ENCODE results near the gene PLLP.
"Not testable (repeated sequence)": the region's sequence is repeated elsewhere in the genome, so short reads cannot be mapped to it uniquely, and the experiment has no call there.

Gene PLLP

DNA sequence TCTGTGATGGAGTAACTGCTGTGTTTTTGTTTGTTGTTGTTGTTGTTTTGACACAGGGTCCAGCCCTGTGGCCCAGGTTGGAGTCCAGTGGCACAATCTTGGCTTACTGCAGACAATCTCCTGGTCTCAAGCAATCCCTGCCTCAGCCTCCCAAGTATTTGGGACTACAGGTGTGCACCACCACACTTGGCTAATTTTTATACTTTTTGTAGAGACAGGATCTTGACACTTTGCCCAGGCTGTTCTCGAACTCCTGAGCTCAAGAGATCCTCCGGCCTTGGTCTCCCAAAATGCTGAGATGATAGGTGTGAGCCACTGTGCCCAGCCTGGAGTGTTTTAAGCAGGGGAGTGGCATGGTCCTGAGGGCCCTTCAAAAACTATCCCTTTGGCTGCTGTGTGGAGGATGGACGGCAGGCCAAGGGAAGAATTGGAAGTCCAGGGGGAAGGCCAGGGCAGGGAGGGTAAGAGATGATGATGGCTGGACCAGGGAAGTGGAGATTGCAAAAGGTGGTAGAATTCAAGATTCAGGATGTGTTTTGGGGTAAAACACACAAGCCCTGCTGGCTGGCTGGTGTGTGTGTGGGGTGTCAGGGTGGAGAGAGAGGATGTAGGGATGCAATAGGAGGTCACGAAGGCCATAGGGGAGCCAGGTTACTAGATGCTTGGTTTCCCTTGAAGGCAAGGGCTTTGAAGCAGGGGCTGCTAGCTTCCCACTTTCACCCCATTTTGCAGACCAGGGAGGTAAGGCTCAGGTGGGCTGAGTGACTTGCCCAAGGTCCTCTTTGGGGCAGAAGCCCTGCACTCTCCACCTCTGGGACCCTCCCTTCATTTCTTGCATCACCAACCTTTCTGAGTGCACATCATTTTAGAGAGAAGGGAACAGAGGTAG is 18.8 kb upstream of the PLLP start:
- DNase-seq (ENCODE audit: low read depth): no peak

DNA sequence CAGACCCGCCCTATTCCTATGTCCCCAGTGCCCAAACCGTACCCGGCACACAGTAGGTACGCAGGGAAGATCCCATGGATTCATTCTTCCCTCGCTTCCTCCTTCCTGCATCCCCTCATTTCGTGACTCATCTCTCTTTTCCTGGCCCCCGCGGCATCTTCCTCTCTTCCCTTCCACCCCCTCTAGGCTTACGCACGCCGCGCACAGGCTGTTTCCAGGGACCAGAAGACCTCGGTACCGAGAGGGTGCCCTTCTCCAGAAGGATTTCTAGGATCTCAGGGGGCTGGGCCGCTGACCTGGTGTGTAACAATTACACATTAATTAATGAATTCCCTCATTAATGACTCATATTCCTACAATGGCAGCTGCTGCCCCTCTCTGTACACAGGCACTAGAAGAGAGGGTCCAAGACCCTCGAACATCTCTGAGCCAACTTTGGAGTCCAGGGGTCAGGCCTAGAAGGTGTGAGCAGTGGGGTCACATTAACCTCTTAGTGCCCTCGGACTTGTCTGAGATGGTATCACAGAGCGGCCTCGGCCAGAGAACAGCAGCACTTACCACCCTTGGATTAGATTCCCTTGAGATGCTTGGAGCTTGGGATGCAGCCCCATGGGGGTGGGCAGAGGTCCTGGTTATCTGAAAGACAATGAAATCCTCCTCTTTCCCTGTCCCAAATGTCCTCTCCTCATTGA is 16.8 kb upstream of the PLLP start:
- no peak for DNase-seq (ENCODE audit: low read depth)

DNA sequence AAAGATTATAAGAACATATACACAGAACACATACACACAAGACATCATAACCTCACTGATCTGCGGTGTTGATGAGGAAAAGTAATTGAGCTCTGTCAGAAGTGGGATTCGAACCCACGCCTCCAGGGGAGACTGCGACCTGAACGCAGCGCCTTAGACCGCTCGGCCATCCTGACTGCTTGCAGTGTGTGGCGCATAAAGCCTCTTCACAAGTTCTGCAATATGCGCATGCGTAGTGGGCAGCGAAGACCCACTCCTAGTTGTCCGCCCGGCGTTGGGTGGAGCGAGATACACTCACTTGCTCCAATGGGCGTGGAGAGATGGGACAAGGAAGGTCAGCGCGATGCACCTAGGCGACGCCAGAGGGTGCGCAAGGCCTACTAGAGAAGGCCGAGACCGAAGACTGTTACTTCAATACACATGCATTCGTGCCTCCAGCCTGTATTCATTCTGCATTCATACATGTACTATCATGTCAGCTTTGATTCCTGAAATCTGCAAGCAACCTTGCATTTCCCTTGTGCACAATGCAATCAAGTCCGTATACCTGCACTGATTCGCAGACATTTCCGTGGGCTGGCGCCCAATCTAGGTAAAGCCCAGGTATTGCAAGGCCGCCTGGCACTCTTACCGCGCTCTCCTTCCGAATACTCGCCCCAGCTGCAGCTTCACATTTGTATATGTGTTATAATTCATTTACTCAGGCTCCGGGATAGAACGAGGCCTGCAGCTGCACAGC is 16.1 kb upstream of the PLLP start:
- peak; percentile 97 for DNase-seq (ENCODE audit: low read depth)

DNA sequence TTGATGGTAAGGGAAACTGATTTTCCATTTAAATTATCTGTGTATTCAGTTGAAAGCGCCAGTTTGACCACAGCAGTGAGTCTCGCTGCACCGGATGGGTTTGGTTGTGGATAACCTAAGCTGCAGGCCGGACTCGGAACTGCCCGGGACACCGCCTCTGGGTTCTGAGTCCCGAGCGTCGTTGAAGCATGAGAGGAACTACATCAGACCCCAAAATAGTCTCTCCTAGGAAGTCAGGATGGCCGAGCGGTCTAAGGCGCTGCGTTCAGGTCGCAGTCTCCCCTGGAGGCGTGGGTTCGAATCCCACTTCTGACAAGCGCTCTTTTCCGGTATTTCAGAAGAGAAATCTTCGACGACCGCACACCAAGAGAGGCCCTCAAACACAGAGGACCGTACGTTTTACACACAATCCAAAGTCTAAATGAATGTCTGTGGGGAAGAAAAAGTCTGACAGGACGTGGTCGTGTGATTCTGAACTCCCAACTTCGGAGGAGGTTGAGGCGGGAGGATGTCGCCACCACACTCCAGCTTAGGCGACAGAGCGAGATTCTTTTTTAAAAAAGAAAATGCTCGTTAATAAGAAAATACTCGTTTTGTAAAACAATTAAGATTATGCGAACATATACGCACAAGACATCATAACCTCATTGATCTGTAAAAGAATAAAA is 15.4 kb upstream of the PLLP start:
- DNase-seq (ENCODE audit: low read depth): peak; percentile 64

DNA sequence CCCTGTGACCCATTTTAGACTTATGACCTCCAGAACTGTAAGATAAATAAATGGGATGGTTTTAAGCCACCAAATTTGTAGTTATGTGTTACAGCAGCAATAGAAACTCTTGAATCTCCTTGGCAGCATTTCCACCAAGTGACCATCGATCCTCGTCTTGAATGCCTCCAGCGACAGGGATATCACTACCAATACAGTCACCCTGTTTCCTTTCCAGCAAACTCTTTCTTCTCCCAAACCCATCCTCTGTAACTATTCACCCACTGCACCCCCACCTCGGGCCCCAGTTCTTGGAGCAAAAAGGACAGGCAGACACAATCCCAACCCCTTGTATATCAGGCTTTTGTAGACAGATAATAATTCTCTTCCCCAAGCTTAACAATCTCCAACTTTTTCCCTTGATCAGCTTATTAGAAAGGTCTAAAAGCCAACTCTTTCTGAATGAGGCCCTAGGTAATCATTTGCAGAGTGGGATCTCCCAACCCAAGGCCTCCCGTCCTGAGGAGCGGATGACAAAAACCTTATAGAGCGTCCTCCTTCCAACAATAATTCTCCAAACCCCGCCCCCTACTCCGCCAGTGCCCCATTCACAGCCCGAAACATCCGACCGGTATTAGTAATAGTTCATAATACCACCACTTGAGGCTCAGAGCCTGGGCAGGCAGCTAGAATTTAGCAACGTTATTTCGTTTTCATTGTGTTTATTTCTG is 14.7 kb upstream of the PLLP start:
- no peak for DNase-seq (ENCODE audit: low read depth)

DNA sequence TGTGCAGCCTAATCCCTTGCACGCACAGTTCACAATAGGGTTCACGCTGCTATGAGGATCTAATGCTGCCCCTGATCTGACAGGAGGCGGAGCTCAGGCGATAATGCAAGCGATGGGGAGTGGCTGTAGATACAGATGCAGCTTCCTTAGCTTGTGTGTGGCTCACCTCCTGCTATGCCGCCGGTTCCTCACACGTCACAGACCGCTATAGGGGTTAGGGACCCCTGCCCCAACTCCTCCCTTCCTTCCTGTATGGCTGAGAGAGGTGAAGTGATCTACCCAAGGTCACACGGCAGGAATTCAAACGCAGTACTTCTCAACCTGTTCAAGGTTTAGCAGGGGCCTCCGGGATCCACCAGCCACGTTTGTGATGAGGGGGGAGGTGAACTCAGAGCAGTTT is 13.4 kb upstream of the PLLP start:
- no peak for DNase-seq (ENCODE audit: low read depth)

DNA sequence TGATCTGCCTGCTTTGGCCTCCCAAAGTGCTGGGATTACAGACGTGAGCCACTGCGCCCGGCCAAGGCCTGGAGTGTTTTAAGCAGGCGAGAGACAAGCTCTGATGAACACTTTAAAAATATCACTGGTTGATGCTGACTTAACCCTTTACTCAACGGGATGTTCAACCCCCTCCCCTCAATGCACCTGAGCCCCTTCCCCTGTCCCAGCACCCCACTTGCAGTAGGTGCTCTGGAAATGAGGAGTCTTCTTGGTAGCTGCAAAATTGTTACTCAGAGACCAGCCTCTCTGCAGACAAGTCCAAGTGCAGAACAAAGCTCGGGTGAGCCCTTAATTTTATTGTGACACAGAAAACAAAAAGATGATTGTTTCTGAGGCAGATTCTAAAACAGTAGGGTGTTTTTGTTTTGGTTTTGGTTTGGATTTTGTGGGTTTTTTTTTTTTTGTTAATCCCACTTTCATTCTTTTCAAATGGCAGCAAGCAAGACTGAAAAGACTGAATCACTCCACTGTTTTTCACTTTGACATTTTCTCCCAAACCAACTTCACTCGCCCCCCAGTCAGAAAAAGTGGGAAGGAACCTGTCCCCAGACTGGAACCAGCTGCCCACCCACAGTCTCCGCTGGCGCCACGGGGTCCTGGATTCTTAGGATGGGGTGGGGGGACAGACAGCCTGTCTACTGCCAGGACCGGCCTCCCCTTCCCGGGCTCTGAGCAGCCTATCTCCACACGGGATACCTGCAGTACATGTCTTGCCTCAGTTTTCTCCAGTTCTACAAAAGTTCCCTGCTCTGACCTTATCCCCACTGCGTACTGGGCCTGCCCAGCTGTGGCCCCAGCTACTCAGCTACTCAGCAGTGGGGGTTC is 5.2 kb upstream of the PLLP start:
- DNase-seq (ENCODE audit: low read depth): no peak

DNA sequence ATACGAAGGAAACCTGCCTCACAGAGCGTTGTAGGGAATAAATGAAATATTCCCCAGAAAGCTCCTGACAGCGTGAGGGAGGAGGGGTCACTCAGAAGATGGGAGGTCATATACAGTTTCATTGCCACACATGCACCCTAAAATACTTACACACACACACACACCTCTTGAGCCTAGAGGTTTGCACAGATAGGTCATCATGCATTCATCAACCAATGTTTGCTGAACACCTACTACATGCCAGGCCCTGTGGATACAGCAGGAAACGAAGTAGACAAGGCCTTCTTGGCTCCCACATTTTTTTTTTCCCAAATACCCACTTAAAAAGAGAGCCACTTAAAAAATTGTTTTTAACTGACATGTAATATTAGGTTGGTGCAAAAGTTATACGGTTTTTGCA is 907 bp upstream of the PLLP start:
- no peak for DNase-seq (ENCODE audit: low read depth)

DNA sequence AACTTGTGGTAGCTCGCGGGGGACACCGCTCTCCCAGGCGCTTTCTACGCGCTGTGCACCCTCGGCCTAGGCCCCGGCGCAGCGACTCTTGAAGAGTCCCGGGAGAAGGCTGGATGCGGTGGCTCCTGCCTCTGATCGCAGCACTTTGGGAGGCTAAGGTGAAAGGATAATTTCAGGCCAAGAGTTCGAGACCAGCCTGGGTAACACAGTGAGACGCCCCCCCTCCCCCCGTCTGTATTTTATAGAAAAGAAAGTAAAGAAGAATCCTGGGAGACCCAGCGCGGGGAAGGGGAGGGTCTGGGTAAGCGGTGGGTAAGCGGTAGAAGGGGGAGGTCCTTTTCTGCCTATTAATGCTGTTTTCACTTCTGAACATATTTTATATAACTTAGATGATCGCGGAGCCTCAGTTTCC is 486 bp upstream of the PLLP start:
- no peak for DNase-seq (ENCODE audit: low read depth)

DNA sequence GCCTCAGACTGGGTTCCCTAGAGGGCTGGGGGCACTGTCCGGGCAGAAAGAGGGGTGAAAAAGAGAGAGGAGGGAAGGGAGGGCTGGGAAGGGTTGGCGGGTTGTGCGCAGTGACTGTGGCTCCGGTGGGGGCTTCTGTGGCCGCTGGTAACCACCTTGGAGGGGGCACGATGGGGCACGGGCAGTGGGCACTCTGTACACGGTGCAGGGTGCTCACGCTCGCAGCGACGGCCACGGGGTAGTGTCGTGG is 588 bp downstream of the PLLP start:
- no peak for DNase-seq (ENCODE audit: low read depth)

DNA sequence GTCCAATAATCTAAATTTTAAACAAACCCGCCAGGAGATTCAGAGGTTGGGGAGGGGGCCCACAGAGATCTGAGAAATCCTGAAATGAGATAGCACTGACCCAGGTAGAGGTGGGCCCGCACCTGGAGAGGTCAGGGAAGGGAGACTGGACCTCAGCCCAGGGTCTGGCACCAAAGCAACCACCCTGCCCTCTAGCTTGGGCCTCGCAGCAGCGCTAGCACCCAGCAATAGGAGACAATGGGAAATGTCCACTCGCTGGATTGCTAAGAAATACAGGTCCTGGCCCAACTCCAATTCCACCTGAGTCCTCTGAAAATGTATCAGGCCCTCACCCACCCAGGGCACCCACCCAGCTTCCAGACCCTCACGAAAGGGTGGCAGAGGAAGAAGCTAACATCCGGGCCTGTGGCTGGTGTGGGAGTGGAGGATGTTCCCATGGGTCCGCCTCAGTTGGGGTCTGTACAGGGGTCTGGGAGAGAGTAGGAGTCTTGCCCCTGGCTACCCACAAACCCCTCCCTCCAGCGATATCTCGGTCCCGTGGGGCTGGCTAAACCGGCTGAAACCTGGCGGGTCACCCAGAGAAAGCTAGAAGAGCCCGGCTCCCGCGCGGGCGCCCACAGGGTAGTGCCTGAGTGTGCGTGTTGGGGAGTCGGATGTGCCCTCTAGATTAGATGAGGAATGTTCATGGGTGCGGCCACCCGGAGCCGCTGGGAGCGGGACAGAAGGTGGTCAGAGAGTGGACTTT is 1.1 kb downstream of the PLLP start:
- no peak for DNase-seq (ENCODE audit: low read depth)

DNA sequence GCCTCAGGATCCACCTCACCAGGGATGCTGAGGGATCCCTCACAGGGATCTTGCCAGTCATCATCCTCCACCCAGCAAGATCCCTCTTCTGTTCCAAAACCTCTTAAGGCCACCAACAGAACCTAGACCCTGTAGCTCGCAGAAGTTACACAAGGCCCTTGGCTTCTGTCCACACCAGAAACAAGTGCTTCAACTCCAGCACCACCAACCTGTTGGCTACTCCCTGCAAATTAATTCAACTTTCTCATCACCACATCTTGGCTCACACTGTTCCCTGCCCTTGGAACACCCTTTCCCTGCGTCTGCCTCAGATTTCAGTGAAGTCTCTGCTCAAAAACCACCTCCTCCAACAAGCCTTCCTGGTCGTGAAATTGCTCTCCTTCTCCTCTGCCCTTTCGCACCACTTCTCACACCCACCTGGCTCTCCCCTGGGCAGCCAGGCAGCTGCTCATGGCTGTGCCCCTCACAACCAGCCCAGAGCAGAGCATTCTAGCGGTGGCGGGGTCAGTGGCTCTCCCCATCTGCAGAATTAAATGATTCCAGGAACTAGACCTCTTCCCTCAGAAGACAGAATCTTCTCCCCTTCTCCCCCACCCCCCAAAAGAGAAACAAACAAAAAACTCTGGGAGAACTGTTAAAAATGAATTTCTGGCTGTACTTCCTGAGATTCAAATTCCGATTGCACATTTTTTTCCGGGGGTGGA is 1.8 kb downstream of the PLLP start:
- no peak for DNase-seq (ENCODE audit: low read depth)

DNA sequence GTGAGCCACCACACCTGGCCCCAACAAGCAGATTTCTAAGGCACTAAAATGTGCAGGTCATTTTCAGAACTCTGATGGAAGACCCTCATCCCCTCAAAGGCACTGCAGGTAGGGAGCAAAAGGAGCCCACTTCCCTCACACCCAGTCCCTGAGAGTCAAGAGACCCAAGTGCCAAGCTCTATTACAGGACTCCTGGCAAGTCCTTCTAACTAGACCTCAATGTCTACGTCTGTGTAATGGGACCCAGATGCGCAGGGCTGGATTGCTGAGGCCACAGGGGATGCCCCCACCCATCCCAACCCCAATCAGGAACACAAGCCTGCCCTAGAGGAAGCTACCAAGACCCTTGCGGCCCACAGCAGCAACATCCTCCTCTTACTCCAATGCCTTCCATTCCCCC is 2.7 kb downstream of the PLLP start:
- DNase-seq (ENCODE audit: low read depth): no peak

DNA sequence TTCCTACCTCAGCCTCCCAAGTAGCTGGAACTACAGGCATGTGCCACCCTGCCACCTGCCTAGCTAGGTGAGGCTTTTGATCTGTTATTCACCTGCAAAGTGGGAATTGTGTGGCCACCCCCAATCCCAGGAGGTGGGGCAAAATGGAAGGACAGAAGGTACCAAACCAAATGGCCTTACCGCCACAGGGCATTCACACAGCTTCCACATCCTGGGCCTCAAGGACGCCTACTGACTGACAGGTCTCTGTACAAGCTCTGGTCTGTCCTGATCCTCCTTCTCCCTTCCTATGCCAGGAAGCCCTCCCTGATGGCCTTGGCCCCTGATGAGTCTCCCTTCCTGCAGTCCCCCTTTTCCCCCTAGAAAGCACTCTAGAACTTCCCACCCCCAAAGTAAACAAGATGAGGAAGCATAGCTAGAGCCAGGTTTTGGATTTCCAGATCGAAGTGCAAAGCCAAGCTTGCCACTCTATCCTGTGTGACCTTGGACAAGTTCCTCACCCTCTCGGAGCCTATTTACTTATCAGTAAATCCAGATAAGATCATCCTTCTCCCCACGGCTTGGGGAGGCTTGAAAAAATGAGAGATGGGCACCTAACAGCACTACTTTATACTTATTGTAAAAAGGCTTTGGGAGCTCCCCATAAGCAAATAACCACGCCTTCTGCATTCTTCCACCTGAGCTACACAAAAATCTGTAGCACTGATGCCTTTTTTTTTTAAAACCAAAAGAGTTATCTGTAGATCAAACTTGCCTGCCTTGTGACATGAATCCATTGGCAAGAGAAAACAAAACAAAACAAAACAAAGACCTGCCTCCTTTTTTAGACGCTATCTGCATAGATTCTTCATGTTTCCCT is 4.5 kb downstream of the PLLP start:
- no peak for DNase-seq (ENCODE audit: low read depth)

DNA sequence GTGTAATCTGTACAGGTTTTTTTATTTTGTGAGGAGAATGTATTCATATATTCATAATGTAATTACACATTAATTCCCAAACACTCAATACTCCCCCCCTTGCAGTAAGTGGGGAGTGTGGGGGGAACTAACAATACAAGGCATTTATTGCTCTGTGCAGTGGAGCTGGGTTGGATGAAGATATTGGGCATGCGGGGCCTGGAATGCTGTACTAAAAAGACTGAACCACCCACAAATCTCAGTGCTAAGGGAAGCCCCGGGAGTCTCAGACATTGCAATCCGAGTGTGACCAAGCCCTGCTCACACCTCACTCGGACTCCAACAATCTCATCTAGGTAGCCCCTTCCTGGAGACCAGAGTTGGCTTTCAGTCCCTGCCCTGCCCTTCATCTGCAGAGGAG is 6.0 kb downstream of the PLLP start:
- no peak for DNase-seq (ENCODE audit: low read depth)

DNA sequence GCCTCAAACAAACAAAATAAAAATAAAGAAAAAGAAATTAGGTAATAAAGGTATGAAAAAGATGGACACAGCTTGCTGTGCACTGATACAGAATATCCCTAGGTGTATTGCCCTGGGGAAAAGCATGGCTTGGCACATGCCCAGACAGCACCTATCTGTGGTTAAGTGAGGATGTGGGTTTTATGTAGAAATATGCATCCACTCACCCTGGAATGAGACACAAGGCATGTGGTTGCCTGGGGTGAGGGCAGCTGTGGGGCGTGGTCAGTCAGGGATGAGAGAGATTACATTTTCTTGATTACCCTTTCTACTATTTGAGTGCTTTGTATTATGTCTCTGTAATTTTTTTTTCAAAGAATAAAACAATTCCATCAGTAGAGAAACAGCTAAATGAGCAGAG is 6.9 kb downstream of the PLLP start:
- DNase-seq (ENCODE audit: low read depth): no peak

DNA sequence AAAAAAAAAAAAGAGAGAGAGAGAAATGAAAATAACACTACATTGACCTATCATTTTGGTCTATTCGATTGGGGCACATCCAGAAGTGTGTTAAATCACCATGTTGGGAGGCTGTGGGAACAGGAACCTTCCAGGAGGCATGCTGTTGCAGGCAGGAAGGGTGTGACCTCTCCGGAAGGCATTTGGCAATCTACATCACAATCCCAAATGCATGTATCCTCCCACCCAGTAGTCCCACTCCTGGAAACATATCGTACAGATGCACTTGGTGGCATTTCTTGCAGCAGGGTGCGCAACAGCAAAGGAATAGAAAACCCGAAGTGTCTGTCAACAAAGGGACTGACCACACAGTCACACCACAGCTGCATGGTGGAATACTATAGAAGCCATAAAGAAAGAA is 7.9 kb downstream of the PLLP start:
- DNase-seq (ENCODE audit: low read depth): no peak

DNA sequence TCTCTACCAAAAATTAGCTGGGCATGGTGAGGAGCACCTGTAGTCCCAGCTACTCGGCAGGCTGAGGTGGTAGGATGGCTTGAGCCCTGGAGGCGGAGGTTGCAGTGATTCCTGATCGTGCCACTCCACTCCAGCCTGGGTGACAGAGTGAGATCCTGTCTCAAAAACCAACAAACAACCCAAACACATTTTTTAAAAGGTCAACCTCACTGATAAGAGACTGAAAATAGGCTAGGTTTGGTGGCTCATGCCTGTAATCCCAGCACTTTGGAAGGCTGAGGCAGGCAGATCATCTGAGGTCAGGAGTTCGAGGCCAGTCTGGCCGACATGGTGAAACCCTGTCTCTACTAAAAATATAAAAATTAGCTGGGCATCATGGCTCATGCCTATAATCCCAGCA is 8.5 kb downstream of the PLLP start:
- not testable (repeated sequence) for DNase-seq (ENCODE audit: low read depth)

DNA sequence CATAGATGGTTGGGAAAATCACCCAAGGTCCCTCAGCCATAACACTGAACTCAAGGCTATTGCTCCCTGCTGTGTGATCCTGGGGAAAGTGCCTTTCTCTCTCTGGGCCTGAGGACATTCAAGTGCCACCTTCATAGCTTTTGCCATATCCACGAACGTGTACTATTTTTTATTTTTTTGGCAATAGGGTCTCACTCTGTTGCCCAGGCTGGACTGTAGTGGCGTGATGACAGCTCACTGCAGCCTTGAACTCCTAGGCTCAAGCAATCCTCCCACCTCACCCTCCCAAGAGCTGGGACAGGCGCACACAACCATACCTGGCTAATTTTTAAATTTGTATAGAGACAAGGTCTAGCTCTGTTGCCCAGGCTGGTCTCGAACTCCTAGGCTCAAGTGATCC is 10.6 kb downstream of the PLLP start:
- no peak for DNase-seq (ENCODE audit: low read depth)

Measured in stimulated activated CD8-positive, alpha-beta memory T cell treated with anti-CD3 and anti-CD28 coated beads, Interleukin-12 subunit alpha, Interleukin-12 subunit beta, amount 100 ng/mL, for 1 hour (primary cell).